NK-92 (cell line): Measurements from ENCODE around the gene SLC17A1.

Experiments used
- DNase-seq: peaks from one replicate; lab custom pipeline; 2025; ENCODE audit not compliant: unreplicated experiment; lab: John Stamatoyannopoulos, UW

Gene SLC17A1, protein sequence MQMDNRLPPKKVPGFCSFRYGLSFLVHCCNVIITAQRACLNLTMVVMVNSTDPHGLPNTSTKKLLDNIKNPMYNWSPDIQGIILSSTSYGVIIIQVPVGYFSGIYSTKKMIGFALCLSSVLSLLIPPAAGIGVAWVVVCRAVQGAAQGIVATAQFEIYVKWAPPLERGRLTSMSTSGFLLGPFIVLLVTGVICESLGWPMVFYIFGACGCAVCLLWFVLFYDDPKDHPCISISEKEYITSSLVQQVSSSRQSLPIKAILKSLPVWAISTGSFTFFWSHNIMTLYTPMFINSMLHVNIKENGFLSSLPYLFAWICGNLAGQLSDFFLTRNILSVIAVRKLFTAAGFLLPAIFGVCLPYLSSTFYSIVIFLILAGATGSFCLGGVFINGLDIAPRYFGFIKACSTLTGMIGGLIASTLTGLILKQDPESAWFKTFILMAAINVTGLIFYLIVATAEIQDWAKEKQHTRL

DNA sequence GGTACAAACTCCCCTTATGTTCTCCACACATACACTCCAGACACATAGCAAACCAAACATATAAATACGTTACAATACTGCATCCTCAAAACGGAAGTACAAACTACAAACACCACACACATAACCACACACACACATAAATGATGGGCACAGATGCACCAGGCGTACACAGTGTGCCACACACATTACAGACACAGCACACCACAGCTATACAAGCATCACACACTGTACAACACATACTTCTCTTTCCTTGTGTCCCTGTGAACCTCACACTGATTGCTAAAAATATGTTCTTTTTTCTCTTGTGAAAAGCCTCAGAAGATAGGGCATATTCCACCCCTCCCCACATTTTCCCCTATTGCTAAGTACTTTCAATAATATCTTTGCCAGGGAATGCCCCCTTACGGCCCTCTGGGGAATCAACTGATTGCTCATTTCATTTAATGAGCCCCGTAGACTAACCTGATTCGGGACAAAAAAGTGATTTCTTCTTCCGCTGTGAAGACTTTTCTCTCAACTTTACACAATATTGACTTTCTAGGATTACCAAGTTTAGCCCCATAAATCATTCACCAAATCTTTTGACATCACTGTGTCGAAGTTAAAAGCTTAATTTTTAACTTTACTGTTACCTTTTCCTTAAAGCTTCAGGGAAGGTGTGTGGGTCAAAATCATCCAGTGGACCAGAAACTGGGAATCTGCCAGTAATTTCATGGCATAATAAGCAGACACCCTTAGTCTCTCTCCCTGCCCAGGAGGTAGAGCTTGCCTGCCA, at the start of gene SLC17A1:
SLC17A1 (minus strand) TSS at position 521 of the 775 bp plus-strand sequence. CDS start 1,495 bp downstream, outside the sequence.
- DNase-seq = no peak

DNA sequence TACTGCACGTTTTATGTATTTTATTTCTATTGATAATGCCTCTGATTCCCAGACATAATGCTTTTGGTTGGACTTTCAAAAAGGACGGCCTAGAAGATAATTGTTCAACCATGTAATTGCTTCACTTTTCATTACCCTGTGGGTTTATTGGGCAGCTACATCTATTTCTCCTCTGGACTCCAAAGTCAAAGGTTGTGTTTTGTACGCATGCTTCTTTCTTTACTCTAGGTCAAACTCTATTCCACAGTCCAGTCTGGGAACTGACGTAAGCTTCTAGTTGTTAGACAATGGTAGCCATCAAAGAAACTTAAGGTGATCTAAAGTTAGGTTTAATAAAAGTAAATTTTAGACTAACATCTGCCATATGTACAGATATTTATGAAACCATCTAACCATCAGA, 48.7 kb upstream of the SLC17A1 start:
- no peak for DNase-seq

DNA sequence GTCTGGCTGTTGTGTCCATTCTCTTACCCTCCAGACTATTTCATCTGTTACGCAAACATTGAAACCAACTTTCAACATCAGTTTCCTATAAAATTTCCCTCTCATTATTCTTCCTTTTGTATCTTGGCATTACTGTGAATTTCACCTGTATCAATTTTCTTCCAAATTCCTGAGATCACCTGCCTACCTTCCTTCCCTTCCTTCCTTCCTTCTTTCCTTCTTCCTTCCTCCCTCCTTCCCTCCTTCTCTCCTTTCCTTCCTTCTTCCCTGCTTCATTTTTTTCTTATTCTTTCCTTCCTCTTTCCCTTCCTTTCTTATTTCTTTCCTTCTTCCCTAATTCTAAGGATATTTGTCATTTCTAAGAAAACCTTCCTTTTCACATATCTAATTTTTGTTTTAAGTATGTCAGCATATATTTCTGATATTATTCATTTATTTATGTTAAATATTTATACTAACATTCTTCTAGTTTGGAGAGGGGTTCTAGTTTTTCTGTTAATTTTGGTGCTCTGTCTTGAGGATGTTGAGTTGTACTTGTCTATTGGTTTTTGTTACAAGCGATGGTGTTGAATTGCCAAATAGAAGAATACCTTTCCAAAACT, 47.0 kb upstream of the SLC17A1 start:
- no peak for DNase-seq

DNA sequence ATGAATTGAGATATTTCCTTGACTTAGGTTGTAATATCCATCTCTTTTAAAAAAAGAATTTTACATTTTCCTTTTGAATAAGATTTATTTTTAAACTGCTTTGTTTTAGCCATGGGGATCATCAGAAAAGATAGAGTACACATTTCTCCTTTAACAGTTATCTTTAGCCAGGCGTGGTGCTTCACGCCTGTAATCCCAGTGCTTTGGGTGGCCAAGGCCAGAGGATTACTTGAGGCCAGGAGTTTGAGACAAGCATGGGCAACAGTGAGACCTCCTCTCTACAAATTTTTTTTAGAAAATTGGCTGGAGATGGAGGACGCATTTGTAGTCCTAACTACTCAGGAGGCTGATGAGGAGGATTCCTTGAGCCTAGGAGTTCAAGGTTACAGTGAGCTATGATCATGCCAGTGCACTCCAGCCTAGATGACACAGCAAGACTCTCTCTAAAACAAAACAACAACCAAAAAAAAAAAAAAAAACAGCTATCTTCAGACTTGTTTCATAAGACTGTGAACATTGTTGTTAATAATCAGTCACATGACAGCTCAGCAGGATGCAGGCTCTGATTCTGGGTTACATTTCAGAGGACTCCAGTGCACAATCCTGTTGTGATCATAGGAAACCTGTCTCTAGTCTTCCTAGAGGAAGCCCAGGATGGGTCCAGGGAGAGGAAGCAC, 44.2 kb upstream of the SLC17A1 start:
- DNase-seq = no peak

DNA sequence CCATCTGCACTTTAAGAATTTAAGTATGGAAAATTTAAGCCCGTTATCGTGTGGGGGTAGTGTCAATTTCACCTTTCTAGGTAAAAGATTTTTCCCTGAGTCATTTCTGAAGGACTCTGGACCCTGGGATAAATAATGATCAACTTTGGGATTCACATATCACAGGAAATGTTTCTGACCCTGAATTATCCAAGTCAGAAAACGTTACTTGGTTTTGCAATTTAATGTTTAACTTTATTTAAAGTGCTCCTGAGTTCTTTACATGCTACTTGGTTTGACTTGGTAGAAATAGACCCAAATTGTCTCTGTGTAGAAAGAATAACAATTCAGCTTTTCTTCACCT, 43.7 kb upstream of the SLC17A1 start:
- DNase-seq = no peak

DNA sequence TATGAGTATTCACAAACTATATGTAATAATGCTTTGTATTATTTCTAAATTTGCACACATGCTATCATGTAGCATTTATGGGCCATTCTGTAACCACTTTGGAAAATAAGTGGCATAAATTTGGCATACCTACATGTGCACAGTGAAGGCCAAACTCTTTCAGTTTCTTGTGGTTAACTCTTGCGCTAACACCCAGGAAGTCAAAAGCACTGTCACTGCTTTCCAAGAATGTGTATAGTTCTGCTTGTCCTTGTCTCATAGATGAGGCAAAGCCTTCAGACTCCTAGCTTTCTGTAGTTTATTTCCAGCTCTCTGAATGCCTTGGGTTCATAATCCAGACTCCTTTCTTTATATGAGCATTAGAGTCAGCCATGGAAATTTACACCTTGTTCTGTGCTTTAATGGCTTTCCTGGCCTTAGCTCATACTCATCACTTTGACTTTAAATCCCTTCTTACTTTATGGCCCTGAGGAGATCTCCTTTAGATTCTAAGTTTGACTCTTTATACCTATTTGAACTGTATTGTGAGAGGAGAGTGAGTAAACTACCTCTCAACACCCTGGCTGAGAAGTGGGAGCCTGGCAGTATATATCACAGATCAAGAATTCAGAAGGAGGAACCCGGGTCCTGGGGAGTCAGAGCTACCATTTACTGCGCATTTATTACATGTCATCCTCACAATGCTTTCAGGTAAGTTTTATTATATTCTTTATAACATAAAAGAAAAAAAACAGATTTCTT, 43.1 kb upstream of the SLC17A1 start:
- no peak for DNase-seq

DNA sequence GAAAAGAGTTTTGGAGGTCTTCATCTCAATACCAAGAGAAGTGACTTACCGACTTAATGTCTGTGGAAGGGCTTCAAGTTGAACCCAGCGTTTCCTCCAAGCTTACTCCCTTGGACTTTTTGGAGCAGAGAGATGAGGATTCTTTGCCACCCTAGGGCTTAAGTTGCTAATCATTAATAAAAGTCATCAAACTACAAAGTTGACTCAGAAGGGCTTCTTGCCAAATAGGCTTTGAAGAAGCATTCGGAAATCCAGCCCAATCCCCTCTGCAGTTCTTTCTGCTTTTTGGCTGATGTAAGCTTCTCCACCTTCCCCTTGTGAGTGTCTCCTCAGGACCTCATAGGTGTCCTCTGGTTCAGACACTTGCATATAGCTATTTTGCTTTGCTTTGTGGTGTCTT, 42.3 kb upstream of the SLC17A1 start, which contains the start of gene SLC17A3:
SLC17A3 (minus strand) TSS at position 126 of the 400 bp plus-strand sequence. CDS start 5,856 bp downstream, outside the sequence.
- DNase-seq = no peak

DNA sequence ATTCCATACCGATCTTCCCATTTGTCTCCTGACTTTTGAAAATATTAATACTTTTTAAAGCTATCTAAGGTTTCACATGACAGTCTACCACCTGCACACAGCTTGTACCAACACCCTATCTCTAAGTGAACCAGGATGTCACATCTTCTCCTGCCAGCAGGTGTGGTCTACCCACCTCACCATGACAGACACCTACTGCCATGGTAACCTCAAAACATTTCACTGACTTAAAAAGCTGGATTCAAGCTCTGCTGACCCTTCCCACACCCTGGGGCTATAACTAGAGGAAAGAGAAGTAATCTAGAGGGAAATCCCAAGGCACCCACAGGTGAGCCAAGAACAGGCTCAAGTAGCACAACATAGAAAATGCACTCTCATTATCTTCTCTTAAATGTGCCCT, 41.0 kb upstream of the SLC17A1 start:
- no peak for DNase-seq

DNA sequence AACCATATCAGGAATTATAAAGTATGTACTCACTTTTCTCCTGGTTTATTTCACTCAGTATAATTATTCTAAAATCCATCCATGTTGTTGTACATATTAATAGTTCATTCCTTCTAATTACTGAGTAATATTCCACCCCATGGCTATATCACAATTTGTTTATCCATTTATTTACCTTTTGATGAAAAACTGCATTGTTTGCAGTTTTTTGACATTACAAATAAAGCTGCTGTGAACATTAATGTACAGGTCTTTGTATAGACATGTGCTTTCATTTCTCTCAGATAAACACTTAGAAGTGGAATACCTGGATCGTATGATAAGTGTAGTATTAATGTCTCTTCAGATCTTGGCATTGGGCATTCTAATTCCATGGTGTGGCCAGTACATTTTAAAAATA, 38.0 kb upstream of the SLC17A1 start:
- DNase-seq = no peak

DNA sequence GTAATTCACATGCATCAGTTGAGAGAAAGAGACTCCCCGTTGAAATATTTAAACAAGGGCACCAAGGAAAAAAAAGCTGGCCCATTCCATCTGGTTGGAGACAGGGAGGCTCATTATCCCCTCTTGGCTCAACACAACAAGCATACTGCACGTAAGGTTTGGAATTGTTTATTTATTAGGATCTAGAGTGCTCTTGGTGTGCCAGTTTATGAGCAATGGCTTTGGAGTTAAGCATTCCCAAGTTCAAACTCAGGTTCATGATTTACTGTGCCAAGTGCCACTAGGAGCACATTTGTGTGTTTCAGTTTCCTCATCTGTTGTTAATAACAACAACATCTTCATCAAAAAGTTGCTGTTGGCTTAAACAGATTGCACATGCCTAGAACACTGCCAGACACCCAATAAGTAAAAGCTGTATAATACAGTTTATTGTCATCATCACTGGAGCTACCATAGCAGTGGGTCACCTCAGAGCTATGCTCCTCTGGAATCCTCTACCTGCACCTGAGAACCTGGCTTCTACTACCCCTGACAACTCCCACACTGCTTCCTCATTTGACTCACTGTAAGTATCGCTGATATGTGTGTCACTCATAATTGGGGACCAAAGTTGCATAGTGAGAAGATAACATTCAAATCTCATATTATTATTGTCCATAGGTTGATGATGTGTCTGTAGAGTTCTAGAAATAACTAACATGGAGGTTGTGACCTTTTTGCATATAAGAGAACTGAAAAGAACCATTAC, 36.8 kb upstream of the SLC17A1 start:
- no peak for DNase-seq

DNA sequence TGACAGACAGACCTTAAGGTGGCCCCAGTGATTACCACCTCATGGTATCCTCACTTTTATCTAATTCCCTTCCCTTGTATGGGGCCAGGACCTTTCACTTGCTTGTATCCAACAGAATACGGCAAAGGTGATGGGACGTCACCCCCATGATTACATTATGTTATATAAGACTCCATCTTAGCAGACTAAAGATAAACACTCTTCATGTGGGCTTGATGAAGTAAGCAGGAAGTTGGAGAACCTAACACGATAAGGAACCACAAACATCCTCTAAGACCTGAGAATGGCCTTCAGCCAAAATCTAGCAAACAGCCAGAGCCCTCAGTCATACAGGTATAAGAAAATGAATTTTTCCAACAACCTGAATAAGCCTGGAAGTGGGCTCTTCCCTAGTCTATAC, 34.2 kb upstream of the SLC17A1 start:
- no peak for DNase-seq

DNA sequence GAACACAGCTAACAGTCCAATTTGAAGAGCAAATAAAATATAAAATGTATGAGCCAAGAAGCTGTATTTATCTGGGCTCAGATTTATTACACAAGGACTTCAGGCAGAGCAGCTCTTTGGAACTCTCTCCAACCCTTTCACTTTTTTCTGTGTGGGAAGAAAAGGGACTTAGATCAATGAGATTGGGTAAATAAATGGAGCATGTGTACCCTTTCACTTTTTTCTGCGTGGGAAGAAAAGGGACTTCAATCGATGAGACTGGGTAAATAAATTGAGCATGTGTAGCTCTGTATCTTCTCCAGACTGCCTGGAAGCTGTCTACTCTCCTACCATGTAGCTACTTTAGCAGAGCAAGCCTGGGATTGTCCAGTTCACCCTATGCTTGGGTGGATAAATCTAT, 31.5 kb upstream of the SLC17A1 start:
- DNase-seq = no peak

DNA sequence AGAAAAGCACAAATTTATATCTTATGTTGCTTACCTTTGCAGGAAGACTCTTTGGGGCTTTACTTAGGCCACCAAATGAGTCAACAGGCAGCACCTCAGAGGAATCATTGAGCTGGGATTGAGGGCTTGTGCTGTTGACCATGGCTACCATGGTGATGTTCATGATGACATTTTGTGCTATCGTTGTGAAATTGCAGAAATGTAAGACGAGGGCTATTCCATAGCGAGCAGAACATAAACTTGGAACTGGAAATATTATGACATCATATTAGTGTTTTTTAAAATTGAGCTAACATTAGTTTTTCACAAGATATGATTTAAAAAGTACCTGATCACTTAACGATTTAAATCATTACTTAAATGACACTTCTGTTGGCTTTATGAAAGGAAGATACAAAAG, 30.3 kb upstream of the SLC17A1 start:
- no peak for DNase-seq

DNA sequence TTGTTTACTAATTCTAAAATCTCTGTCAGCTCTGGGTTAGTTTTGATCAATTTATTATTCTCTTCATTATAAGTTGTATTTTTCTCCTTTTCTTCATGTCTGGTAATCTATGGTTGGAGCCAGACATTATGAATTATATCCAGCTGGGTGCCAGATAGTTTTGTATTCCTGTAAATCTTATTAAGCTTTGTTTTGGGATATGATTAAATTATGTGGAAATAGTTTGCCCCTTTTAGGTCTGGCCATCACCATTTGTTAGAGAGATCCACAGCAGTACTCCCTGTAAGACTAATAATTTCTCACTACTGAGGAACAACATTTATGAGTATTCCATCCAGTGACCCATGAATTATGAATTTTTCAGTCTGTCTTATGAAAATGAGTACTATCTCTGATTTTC, 20.9 kb upstream of the SLC17A1 start:
- DNase-seq = no peak

DNA sequence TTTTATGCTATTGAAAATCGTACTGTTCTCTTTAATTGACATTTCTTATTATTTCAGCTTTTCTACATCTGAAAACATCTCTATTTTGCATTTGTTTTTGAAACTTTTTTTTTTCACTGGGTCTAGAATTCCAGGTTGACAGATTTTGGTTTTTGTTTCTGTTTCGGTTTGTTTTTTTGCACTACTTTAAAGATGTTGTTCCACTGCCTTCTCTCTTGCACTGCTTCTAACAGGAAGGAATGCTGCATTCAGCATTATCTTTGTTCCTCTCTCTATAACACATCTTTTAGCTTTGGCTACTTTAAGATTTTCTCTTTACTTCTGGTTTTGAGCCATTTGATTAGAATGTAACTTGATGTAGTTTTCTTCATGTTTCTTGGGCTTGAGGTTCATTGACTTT, 20.1 kb upstream of the SLC17A1 start:
- DNase-seq = no peak

DNA sequence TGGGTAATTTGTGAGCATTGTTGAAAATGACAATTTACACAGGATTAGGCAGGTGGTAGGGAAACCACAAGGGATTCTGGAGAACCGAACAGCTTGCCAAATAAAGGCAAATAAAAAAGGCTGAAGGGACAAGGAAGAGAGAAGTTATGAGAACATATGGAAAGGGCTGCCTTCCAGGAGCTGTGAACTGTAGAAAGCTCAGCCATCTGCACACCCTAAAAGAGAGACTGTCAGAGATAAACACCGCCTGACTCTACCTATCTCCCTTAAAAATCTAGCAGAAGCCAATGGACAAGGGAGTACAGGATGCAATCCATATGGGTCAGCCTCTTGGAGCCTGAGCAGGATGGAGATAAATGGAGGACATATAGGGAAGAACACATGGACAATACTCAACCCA, 12.7 kb upstream of the SLC17A1 start:
- DNase-seq = no peak

DNA sequence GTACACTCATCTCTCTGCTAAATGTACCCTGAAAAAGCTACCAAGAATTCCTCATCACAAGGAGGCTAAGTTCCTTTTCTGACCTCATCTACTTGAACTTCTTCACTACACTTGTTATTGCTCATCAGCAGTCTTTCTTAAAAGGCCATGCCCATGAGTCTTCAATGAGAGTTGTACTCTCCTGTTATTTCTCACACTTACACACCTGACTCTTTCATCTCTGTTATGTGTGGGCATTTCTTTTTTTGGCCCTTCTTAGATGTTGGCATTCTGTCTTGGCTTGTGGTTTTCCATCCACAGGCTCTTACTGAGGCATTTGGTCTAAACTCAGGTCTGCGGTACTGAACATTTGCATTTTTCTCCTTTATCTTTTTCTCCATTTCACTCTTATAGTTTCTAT, 10.7 kb upstream of the SLC17A1 start:
- DNase-seq = no peak

DNA sequence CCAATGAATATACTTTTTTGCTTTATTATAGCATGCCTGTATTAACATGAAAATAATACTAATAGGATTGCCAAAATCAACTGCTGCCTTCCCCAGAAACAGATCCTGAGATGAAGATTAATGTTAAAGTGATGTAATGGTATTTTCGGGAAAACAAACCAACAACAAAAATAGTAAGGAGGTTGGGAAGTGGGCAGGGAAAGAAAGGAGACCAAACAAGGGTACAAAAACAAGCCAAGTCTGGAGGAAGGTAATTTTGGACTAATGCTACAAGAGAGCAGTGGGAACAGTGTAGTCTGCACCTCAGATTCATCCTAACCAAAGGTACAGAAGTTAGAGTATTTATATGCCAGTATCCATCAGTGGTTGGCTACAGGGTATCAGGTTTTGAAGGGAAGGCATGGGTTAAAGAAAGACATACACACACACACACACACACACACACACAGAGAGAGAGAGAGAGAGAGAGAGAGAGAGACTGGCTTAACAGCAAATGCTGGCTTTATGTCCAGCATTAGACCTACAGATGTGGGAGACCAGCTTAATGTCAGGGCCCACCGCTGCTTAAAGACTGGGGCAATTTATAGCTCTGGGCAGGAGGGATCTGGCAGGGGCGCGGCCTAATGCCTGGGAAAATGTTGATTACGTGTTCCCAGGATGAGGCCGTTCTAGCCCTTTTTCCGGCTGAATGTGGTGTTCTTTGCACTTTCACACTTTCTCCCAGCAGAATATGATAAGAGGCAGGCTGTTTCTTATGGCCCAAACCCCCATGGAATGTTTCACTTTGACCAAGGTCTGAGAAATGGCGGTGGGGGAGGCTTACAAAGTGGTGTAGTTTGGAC, 3.8 kb upstream of the SLC17A1 start:
- no peak for DNase-seq

DNA sequence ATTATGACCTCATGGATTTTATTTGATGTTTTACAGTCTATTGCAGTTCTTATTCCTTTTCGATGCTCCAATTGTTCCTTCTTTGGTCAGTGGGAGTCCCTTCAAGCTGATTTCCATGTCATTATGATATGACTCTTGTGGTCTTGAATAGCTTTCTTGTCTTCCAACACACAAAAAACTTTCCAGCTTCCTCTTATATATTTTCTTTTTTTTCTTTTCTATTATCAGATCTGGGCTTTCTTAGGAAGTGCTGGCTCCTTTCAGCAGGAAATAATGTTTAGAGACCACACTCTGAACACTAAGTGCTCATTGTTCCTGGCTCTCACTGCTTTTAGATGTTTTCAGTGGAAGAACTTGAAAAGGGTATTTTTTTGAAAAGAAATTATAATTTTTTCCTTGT, 3.1 kb upstream of the SLC17A1 start:
- no peak for DNase-seq
